ENCODE results near the gene ENDOG.
"Not testable (repeated sequence)": the region's sequence is repeated elsewhere in the genome, so short reads cannot be mapped to it uniquely, and the experiment has no call there.

The ENDOG gene

DNA sequence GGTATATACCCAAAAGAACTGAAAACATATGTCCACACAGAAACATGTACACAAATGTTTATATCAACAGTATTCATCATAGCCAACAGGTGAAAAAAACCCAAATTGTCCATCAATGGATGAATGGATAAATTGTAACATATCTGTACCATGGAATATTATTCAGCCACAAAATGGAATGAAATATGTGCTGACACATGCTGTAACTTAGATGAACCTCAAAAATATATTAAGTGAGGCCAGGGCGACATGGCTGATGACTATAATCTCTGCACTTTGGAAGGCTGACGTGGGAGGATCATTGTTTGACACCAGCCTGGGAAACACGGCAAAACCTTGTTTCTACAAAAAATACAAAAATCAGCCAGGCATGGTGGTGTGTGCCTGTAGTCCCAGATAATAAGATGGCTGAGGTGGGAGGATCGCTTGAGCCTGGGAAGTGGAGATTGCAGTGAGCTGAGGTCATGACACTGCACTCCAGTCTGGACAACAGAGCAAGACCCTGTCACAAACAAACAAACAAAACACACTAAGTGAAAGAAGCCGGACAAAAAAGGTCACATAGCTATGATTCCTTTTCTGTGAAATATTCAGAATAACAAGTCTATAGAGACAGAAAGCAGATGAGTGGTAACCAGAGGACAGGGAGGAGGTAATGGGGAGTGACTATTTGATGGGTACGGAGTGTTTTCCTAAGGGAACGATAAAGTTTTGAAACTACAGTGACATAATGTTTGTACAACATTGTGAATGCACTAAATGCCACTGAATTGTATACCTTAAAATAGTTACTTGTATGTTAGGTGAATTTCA lies 52.0 kb downstream of the ENDOG start:
- DNase-seq, result no peak

DNA sequence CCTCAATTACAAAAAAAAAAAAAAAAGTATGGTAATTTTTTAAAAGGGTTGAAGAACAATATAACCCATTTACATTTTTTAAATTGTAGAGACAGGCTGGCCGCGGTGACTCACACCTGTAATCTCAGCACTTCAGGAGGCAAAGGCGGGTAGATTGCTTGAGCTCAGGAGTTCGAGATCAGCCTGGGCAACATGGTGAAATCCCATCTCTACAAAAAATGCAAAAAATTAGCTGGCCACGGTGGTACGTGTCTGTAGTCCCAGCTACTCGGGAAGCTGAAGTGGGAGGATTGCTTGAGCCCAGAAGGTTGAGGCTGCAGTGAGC lies 52.6 kb downstream of the ENDOG start:
- not testable (repeated sequence) for DNase-seq

Measured in activated CD4-positive, alpha-beta T cell treated with anti-CD3 and anti-CD28 coated beads, Interleukin-10, Interleukin-2, amounts not matched to agents 100 ng/mL and 50 ng/mL, durations not matched to agents 16 hours and 8 hours (primary cell).